Left lung (tissue), 10 donors: ENCODE data around the gene SRSF3. TPM values are rescaled to one million over a fixed set of nuclear protein-coding genes. Genes with fewer than 3 reads are reported as not detected.

ENCODE experiments used
- ATAC-seq: fragments of 200-7000 bp; cut with Tn5 transposase; one replicate; pipeline ENCODE4 v1.9.1; 2020; ENCODE audit warnings: moderate library complexity
- DNase-seq, 4 donors: peaks; one replicate each; pipeline ENCODE4 v3.0.0-alpha.2; 2013 to 2020
- H3K27ac ChIP-seq, 2 donors: fragments of 200-600 bp; sonication (generic) in 1 of 2; one replicate each; pipeline versions ENCODE4 v1.5.0 to v1.8.0; 2020 to 2021
- H3K27me3 ChIP-seq, 2 donors: fragments of 200-600 bp; sonication (generic) in 1 of 2; one replicate each; pipeline versions ENCODE4 v1.5.0 to v1.8.0; 2020 to 2021
- H3K36me3 ChIP-seq, 2 donors: fragments of 200-600 bp; sonication (generic) in 1 of 2; one replicate each; pipeline versions ENCODE4 v1.5.0 to v1.8.0; 2020 to 2021
- H3K4me1 ChIP-seq, 2 donors: fragments of 200-600 bp; one replicate each; pipeline ENCODE4 v1.8.0; 2021
- H3K4me3 ChIP-seq, 2 donors: fragments of 200-600 bp; sonication (generic) in 1 of 2; one replicate each; pipeline versions ENCODE4 v1.5.0 to v1.8.0; 2020 to 2021; ENCODE audit warnings: mild to moderate bottlenecking in 1 of 2
- H3K9me3 ChIP-seq, 2 donors: fragments of 200-600 bp; sonication (generic) in 1 of 2; one replicate each; pipeline versions ENCODE4 v1.5.0 to v1.8.0; 2020 to 2021
- CTCF ChIP-seq, 2 donors: fragments of 200-600 bp; sonication (generic) in 1 of 2; IDR thresholded peaks; one replicate each; pipeline versions ENCODE4 v1.5.0 to v1.8.0; 2021; ENCODE audit warnings: antibody characterized with exemption in 2 of 2
- intact Hi-C, 2 donors: fragments of 100-400 bp; cut with DNase I; formaldehyde crosslinking; loops; one replicate each; pipeline versions ENCODE4 v1.11.2 to v1.14.2; 2022
- polyA plus RNA-seq, 6 donors: library from polyadenylated mRNA; unstranded; fragments of 120-200 nt; gene quantifications; one replicate each; pipeline ENCODE4 v1.2.1, GENCODE V29; 2013; ENCODE audit not compliant: insufficient read length in 6 of 6
- total RNA-seq, 2 donors: library from RNA; stranded (reverse); fragmentation: NEBNext Ultra II Directional; extraction: Animal tissue kit (Norgen Biotek cat#: 25700); gene quantifications; one replicate each; pipeline ENCODE4 v1.2.1, GENCODE V29; 2021
- donor health status: DM: no; HTN: yes; CAD: no.
- donor health status: DM: no; HTN: no; CAD: no.

Gene SRSF3
- total and polyA plus RNA-seq, 8 donors: 173 to 634 (median 529) TPM

- peaks cover 5 to 66% of the 10 kb centered on the region in 2 donors for H3K4me1 ChIP-seq
- no peaks in the 10 kb centered on the region for H3K9me3 ChIP-seq
- no peaks in the 10 kb centered on the region for H3K27me3 ChIP-seq
- no peak for TF ChIP-seq CTCF (IDR thresholded peaks at IDR 0.05)
- H3K4me3 ChIP-seq: no peak overlapping the region
- intact Hi-C loops: loop anchor here in 1 of 2 donors (5.0 to 10.0 kb wide), 2 partner anchors 64 to 136 kb away; no protein-coding TSS in a partner anchor
- H3K27ac ChIP-seq: no peak overlapping the region
- peak in 1 of 4 donors; percentile 22 for DNase-seq
- no peak for ATAC-seq
- peaks cover 0 to 13% of the 10 kb centered on the region in 2 donors for H3K36me3 ChIP-seq
Measured at GRCh38 chr6:36618366-36619355, 24.5 kb downstream of the SRSF3 start.

- no peak for DNase-seq
- Histone ChIP-seq H3K27me3 (no peaks in the 10 kb centered on the region), H3K4me3 (no peak overlapping the region), H3K36me3 (no peaks in the 10 kb centered on the region), H3K4me1 (peaks cover 5 to 58% of the 10 kb centered on the region in 2 donors), H3K9me3 (no peaks in the 10 kb centered on the region), H3K27ac (no peak overlapping the region)
- ATAC-seq: no peak
- intact Hi-C loops: no loop called here
- no peak for TF ChIP-seq CTCF (IDR thresholded peaks at IDR 0.05)
Measured at GRCh38 chr6:36621371-36621855, 27.3 kb downstream of the SRSF3 start.

DNA sequence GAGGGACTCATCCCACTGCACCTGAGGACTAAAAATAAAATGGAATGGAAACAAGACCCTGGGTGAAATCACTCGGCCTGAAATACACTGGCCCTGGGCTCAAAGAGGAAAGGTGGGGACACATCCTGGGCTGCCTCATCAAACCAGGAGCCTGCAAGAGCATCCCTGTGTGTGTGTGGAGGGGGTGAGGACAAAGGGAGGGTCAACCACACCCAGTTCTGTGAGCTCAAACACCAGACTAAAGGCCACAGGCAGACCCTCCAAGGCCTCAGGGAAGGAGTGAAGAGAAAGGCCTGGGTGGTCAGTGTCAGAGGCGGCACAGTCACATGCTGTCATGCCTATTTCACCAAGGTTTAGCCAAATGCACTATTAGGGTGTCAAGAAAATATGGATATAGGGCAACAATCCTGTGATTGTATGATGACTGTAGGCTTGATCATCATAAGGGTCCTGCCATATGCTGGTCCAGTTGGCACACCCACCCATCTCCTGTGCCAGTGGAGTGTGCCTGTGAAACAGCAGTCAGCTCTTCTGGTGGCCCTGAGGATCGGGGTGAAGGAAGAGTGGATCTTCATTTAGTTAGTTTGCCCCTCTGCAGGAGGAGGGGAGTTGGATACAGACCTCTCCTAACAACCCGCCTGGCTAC is 28.9 kb downstream of the SRSF3 start:
- H3K27ac ChIP-seq: no peak overlapping the region
- no peaks in the 10 kb centered on the region for H3K27me3 ChIP-seq
- no peaks in the 10 kb centered on the region for H3K36me3 ChIP-seq
- peaks cover 13 to 53% of the 10 kb centered on the region in 2 donors for H3K4me1 ChIP-seq
- ATAC-seq (no peak), DNase-seq (no peak)
- TF ChIP-seq CTCF (IDR thresholded peaks at IDR 0.05): no peak
- H3K9me3 ChIP-seq: no peaks in the 10 kb centered on the region
- intact Hi-C loops: no loop called here
- H3K4me3 ChIP-seq: no peak overlapping the region

DNA sequence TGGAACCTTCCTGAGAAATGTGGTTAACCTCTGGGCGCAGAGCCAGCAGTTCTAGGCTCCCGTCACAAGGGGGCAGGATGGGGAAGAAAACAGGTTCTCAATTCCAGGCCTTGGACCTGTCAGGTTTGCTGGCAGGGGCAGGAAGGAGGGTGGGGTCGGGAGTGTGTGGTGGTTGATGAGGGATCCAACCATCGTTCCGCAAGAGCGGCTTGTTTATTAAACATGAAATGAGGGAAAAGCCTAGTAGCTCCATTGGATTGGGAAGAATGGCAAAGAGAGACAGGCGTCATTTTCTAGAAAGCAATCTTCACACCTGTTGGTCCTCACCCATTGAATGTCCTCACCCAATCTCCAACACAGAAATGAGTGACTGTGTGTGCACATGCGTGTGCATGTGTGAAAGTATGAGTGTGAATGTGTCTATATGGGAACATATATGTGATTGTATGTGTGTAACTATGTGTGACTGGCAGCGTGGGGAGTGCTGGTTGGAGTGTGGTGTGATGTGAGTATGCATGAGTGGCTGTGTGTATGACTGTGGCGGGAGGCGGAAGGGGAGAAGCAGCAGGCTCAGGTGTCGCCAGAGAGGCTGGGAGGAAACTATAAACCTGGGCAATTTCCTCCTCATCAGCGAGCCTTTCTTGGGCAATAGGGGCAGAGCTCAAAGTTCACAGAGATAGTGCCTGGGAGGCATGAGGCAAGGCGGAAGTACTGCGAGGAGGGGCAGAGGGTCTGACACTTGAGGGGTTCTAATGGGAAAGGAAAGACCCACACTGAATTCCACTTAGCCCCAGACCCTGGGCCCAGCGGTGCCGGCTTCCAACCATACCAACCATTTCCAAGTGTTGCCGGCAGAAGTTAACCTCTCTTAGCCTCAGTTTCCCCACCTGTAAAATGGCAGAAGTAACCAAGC is 29.6 kb downstream of the SRSF3 start:
- Histone ChIP-seq H3K4me1 (peaks cover 14 to 55% of the 10 kb centered on the region in 2 donors), H3K4me3 (no peak overlapping the region)
- ATAC-seq: peak; percentile 82

More for the DNA sequence above, 29.6 kb downstream of the SRSF3 start:
- no peaks in the 10 kb centered on the region for H3K9me3 ChIP-seq
- no peak overlapping the region for H3K27ac ChIP-seq
- no peaks in the 10 kb centered on the region for H3K36me3 ChIP-seq
- TF ChIP-seq CTCF (IDR thresholded peaks at IDR 0.05): peak; percentile 78 to 90
- no peaks in the 10 kb centered on the region for H3K27me3 ChIP-seq
- peak; percentile 65 to 89 (median 86) for DNase-seq
- intact Hi-C loops: no loop called here
